GDM1 (cell line): Measurements from ENCODE around the gene PRRC2B.
"Not testable (repeated sequence)": the region's sequence is repeated elsewhere in the genome, so short reads cannot be mapped to it uniquely, and the experiment has no call there.

Source experiments
- DNase-seq: peaks from one replicate; lab custom pipeline; 2025; lab: John Stamatoyannopoulos, UW

The PRRC2B gene

DNA sequence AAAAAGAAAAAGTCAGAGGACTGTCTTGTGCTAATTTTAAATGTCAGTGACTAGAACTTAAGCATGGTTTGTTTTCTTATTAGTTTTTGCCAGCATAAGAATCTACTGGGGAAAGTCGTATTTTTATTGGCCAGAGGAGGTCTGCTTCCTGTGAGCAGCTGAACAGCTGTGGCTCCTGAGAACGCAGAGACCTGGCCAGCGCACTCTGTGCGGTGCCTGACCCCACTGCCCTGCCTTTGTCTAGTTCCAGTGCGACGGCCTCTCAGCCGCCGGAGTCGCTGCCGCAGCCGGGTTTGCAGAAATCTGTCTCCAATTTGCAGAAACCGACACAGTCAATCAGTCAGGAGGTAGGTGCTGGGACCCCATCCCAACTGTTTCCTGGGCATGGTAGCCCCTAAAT lies 42.5 kb downstream of the PRRC2B start:
- no peak for DNase-seq

GRCh38 chr9:131436865-131437271 lies 43.0 kb downstream of the PRRC2B start:
- DNase-seq, result no peak

DNA sequence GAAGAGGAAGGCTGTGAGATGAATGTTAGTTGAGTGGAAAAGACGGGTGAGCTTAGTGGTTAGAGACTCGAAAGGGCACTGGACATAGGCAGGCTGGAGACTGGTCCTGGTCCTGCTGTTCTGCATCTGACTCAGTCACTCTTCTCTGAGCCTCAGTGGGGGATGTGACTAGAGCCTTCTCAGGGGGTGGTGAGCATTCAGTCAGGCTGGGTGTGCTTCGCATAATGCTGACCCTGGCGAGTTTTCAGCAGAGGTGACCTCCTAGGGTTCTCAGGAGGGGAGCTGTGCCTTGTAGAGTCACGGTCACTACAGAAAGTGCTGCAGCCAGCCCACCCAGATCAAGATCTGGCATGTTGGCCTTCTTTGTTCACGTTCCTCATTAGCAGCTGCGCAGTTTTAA lies 44.3 kb downstream of the PRRC2B start:
- no peak for DNase-seq

GRCh38 chr9:131439224-131439623 lies 45.3 kb downstream of the PRRC2B start:
- DNase-seq, result no peak

DNA sequence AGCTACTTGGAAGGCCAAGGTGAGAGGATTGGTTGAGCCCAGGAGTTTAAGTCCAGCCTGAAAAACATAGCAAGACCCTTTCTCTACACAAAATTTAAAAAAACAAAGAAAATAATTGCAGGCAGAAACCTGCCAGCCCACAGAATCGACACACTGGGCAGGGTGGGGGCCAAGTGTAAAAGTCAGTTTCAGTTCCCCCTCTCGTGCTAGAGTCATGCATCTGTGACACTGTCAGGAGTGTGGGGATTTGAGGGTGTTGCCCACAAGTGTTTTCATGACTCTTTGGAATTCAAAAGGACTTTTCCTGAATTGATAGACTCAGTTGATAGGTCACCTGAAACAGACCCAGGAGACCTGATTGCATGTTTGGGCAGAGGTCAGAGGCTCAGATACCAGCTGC lies 47.6 kb downstream of the PRRC2B start:
- DNase-seq, result no peak

DNA sequence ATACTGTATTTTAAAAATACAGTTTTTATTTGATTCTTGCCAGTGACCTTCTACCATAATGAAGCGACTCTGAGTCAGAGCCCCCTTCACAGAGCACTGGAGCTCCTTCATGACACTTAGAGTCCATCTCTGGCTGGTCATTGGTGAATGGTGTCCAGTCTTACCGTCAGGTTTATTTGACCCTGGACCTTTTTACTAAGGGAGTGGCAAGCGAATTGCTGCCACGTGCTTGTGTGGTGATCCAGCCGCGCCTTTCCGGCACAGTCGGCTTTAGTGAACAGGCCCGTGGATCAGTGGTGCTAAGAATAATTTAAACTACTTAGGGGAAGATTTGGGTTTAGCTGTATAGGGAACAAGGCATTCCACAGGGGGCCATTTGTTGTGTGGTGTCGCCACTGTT lies 48.5 kb downstream of the PRRC2B start:
- no peak for DNase-seq

DNA sequence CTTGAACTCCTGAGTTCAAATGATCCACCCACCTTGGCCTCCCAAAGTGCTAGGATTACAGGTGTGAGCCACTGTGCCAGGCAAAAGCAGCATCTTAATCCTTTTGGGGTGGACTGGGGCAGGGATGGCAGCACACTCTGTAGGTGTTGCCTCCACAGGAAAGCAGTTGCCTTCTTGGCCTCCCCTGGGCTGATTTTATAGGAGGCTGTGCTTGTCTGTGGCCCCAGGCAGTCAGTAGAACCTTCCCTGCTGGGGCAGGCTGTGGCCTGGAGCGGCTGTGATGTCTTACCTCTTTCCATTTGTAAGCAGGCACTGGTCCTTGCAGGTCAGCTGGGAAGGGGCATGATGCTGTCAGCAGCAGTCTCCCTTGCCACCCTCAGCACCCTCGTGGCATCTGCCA lies 49.8 kb downstream of the PRRC2B start:
- no peak for DNase-seq

DNA sequence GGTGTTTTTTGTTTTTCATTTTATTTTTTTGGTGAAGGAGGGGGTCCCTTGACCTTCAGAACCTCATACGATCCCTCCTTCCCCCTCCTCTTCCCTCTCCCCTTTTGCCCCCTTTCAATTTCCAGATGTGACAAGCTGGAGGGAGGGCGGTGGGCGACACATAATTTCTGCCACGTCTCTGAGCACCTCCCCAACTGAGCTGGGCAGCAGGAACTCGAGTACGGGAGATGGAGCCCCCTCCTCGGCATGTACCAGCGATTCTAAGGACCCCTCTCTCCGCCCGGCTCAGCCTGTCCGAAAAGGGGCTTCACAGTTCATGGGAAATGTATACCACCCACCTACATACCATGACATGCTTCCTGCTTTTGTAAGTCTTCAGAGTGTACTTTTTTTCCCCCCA lies 52.4 kb downstream of the PRRC2B start:
- DNase-seq, result no peak

DNA sequence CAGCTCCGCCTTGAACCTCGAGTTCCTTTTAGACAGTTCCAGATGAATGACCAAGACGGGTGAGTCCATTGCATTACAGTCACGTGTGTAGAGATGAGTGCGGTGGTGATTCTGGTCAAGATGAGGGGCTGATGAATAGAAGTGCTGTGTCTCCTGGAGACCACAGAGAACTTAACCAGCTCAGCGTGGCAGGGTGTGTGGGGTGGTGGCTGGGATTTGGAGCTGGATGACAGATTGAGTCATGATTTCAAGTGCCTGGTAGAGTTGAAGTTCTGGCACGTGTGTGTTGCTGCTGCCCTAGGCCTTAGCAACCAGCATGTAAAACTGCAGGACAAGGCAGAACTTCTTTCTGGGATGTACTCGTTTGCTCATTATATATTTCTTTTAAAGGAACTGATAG lies 53.3 kb downstream of the PRRC2B start:
- DNase-seq, result no peak

DNA sequence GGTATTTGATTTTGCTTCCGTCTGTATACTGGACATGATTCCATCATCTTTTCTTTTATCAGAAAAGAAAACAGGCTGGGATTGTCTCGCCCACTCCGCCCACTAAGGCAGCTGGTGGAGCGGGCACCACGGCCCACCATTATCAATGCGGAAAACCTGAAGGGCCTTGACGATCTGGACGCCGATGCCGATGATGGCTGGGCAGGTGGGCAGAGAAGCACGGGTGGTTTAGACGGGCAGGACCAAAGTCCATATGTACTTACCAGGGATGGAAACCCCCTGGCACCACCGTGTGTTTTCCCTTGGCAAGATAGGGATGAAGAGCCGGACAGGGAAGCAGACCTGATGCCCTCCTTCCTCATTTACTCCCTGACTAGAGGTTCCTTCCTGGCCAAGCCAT lies 53.7 kb downstream of the PRRC2B start:
- DNase-seq, result no peak

DNA sequence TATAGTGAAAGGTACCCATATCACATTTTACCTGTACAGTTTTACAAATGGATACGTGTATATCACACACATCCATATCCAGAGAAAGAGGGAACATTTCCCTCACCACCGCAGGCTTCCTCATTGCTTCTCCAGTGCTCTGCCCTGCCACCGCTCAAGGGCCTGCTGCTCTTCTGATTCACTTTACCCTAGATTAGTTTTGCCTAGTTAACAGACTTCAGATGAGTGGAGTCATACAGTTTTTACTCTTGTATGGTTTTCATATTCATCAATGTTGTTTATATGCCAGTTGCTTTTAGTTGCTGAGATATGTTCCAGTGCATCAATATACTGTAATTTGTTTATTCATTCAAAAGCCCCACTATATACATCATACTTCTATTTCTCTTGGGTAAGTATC lies 54.9 kb downstream of the PRRC2B start:
- no peak for DNase-seq

DNA sequence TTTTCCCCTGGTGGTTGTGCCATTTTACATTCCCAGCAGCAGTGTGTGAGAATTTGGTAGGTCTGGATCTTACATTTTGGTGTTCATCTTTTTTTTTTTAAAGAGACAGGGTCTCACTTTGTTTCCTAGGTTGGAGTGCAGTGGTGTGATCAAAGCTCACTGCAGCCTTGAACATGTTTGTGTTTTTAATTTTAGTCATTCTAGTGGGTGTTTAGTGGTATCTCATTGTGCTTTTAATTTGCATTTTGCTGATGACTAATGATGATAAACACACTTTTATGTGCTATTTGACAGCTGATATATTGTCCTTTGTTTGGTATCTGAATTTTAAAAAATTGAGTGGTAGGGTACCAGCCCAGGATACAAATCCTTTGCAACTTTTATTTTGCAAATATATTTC lies 55.4 kb downstream of the PRRC2B start:
- no peak for DNase-seq

DNA sequence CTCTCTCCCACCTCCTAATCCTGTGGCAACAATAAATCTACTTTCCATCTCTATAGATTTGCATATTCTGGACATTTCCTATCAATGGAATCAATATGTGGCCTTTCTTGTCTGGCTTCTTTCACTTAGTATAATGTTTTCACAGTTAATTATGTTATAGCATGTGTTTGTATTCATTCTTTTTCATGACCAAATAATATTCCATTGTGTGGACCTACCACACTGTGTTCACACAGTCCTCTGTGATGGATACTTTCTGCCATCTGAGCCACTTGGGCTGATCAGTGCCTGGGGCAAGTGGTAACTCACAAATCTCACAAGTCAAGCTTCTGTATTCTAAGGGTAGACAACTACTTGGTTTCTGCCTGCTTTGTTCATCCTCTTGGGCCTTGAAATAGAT lies 60.1 kb downstream of the PRRC2B start:
- no peak for DNase-seq

GRCh38 chr9:131455655-131456054 lies 61.8 kb downstream of the PRRC2B start:
- not testable (repeated sequence) for DNase-seq

- DNase-seq, result no peak
Measured at GRCh38 chr9:131457746-131458145, 63.9 kb downstream of the PRRC2B start.

DNA sequence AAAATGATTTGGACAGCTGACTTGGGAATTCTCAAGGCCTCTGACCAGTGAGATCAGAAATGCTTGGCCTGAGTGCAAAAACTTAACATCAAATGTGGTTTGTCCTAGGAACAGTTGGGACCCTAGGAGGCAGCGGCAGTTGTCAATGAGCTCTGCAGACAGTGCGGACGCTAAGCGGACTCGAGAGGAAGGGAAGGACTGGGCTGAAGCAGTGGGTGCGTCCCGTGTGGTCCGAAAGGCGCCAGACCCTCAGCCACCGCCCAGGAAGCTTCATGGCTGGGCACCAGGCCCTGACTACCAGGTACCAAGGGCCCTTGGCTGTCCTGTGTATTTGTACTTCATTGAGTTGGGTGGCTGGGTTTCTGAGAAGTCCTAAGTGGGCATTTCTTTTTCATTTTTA lies 65.2 kb downstream of the PRRC2B start:
- no peak for DNase-seq

GRCh38 chr9:131461166-131461565 lies 67.3 kb downstream of the PRRC2B start:
- DNase-seq, result no peak

GRCh38 chr9:131464354-131465000 lies 70.6 kb downstream of the PRRC2B start:
- no peak for DNase-seq

DNA sequence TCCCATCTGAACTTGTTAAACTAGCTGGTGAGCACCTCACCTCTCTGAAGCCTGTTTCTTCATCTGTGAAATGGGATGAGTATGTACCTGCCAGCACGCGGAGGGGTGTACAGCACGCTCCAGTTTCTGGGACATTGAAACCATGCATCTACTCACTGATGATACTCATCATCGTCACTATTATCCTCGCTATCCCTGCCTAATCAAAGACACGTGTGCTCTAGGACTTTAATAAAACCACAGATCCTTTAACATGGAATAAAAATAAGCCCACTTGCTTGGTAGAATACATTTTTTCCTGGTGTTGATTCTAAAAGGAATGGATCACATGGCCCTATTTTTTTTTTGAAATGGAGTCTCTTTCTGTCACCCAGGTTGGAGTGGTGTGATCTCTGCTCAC lies 71.5 kb downstream of the PRRC2B start:
- DNase-seq, result no peak

- DNase-seq, result no peak
Measured at GRCh38 chr9:131467214-131467935, 73.5 kb downstream of the PRRC2B start.

DNA sequence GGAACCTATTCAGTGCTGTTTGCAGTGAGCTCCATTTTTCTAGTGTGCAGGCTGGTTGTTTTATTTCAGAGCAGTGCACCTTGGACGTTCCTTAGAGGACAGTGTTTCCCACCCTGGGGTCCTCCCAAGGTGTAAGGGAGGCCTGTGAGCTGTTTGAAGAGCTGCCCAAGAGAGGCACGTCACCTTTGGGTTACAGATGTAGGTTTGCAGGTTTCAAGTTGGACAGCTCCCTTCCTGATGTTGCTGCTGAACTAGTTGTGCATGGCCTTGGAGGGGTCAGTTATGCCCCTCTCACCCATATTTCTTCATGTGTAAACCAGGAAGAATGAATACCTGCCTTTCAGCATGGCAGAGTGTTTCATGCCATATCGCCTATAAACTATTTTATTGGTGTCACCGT lies 74.1 kb downstream of the PRRC2B start:
- no peak for DNase-seq

DNA sequence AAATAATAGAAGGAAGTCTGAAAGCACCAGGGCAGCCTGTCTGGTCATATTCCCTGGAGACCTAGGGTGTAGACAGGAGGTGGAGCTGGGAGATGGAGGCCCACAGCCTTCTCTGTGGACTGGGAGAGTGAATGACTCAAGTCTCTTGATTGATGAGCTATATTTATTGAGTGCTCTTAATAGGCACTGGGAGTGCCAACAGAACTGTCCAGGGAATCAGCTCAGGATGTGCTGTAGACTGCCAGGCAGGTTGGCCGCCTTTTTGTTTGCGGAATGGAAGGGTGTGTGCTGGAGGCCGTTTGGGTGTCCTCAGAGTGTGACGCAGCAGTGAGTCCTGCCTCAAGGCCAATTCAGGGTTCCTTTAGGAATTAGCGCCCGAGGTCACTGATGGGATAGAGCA lies 75.5 kb downstream of the PRRC2B start:
- no peak for DNase-seq

GRCh38 chr9:131469951-131470350 lies 76.1 kb downstream of the PRRC2B start:
- no peak for DNase-seq

GRCh38 chr9:131470581-131470991 lies 76.7 kb downstream of the PRRC2B start:
- no peak for DNase-seq
